SU-DHL-6 (cell line): ENCODE results near the gene XPNPEP2.

Source experiments
- H2AFZ ChIP-seq: fragments of 200-600 bp; sonication (generic); 2 replicates; pipeline ENCODE4 v1.6.1; 2014; ENCODE audit warnings: low read depth, mild to moderate bottlenecking, moderate library complexity, mixed read lengths, antibody characterized with exemption, low read length; ENCODE audit not compliant: severe bottlenecking
- H3F3A ChIP-seq: fragments of 200-600 bp; shearing (Covaris generic); 2 replicates; pipeline ENCODE4 v1.6.0; 2016; ENCODE audit warnings: antibody characterized with exemption, mild to moderate bottlenecking; ENCODE audit not compliant: insufficient read depth
- H3K27ac ChIP-seq: fragments of 200-600 bp; sonication (generic); 2 replicates; pipeline ENCODE4 v1.5.1; 2016; ENCODE audit warnings: low read depth, mild to moderate bottlenecking, low read length, moderate library complexity, mixed read lengths
- H3K27me3 ChIP-seq: fragments of 200-600 bp; sonication (generic), shearing (Covaris generic); 2 replicates; pipeline ENCODE4 v1.6.0; 2014; ENCODE audit warnings: mild to moderate bottlenecking, low read length
- H3K36me3 ChIP-seq: fragments of 200-600 bp; sonication (generic); 2 replicates; pipeline ENCODE4 v1.6.1; 2014; ENCODE audit warnings: mild to moderate bottlenecking, low read length, mixed read lengths
- H3K4me2 ChIP-seq: fragments of 300-600, 200-600 bp; shearing (Covaris generic), sonication (generic); 2 replicates; pipeline ENCODE4 v1.6.0; 2014; ENCODE audit warnings: low read length, low read depth, mild to moderate bottlenecking; ENCODE audit not compliant: poor library complexity, severe bottlenecking
- H3K4me3 ChIP-seq: fragments of 200-600 bp; sonication (generic); 2 replicates; pipeline ENCODE4 v1.5.1; 2014; ENCODE audit warnings: antibody characterized with exemption, low read length, mild to moderate bottlenecking, mixed read lengths; ENCODE audit not compliant: insufficient read depth, poor library complexity, severe bottlenecking
- H3K79me2 ChIP-seq: fragments of 200-600 bp; sonication (generic); 2 replicates; pipeline ENCODE4 v1.6.1; 2014; ENCODE audit warnings: mild to moderate bottlenecking, low read length, moderate library complexity; ENCODE audit not compliant: insufficient read depth
- H3K9ac ChIP-seq: fragments of 200-600 bp; sonication (generic); 2 replicates; pipeline ENCODE4 v1.7.0; 2014; ENCODE audit warnings: mild to moderate bottlenecking, low read length
- H3K9me2 ChIP-seq: fragments of 200-600 bp; sonication (generic); replicated peaks from 2 replicates; pipeline ENCODE4 v1.6.1; 2014; ENCODE audit warnings: low read length; ENCODE audit not compliant: insufficient read depth
- H3K9me3 ChIP-seq: fragments of 200-600 bp; sonication (generic); 2 replicates; pipeline ENCODE4 v1.6.1; 2014; ENCODE audit warnings: low read length, mixed read lengths; ENCODE audit not compliant: insufficient read depth
- H4K20me1 ChIP-seq: fragments of 200-600 bp; sonication (generic); 2 replicates; pipeline ENCODE4 v1.6.1; 2014; ENCODE audit warnings: low read depth, mild to moderate bottlenecking, antibody characterized with exemption, low read length, moderate library complexity, mixed read lengths
- EZH2phosphoT487 ChIP-seq: fragments of 200-600 bp; sonication (generic), shearing (Covaris generic); conservative IDR thresholded peaks from 2 replicates; pipeline ENCODE4 v1.6.1; 2018; ENCODE audit warnings: mild to moderate bottlenecking, antibody characterized with exemption, low read length, moderate library complexity, mixed read lengths
- TF ChIP-seq, protein P1 (sequence below): fragments of 200-600 bp; sonication (generic); IDR thresholded peaks from one replicate; pipeline ENCODE4 v1.5.1; 2017; ENCODE audit warnings: antibody characterized with exemption, mild to moderate bottlenecking, low read length, moderate library complexity; ENCODE audit not compliant: insufficient read depth, poor library complexity, severe bottlenecking

The XPNPEP2 gene

DNA sequence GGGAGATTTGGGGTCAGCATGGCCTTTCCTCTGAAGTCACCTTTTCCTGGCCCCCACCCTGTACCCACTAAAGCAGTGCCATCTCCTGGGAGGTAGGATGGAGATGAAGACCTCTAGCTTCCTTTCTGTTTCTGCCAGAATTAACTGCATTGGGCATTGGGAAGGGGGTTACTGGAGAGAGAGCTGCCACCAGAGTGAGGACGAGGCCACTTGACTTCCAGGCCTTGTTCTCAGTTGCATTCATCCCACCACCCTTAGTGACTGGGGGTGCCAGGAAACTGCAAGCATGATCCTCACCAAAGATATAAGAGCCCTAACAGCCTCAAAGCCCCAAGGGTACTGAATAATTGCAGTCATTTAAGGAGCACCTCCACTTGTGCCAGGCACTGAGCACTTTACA lies 56.8 kb downstream of the XPNPEP2 start:
- Histone ChIP-seq H3F3A (peaks cover 35% of the 10 kb centered on the region), H4K20me1 (no peaks in the 10 kb centered on the region), H3K4me2 (no peak overlapping the region), H3K9ac (no peak overlapping the region), H3K9me2 (no peaks in the 10 kb centered on the region), H2AFZ (no peak overlapping the region), H3K27me3 (no peaks in the 10 kb centered on the region), H3K36me3 (no peaks in the 10 kb centered on the region), H3K79me2 (no peaks in the 10 kb centered on the region), H3K9me3 (no peaks in the 10 kb centered on the region), H3K27ac (no peak overlapping the region), H3K4me3 (no peak overlapping the region)
- TF ChIP-seq, protein P1, sequence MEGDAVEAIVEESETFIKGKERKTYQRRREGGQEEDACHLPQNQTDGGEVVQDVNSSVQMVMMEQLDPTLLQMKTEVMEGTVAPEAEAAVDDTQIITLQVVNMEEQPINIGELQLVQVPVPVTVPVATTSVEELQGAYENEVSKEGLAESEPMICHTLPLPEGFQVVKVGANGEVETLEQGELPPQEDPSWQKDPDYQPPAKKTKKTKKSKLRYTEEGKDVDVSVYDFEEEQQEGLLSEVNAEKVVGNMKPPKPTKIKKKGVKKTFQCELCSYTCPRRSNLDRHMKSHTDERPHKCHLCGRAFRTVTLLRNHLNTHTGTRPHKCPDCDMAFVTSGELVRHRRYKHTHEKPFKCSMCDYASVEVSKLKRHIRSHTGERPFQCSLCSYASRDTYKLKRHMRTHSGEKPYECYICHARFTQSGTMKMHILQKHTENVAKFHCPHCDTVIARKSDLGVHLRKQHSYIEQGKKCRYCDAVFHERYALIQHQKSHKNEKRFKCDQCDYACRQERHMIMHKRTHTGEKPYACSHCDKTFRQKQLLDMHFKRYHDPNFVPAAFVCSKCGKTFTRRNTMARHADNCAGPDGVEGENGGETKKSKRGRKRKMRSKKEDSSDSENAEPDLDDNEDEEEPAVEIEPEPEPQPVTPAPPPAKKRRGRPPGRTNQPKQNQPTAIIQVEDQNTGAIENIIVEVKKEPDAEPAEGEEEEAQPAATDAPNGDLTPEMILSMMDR = no peak
- no peak for TF ChIP-seq EZH2phosphoT487

DNA sequence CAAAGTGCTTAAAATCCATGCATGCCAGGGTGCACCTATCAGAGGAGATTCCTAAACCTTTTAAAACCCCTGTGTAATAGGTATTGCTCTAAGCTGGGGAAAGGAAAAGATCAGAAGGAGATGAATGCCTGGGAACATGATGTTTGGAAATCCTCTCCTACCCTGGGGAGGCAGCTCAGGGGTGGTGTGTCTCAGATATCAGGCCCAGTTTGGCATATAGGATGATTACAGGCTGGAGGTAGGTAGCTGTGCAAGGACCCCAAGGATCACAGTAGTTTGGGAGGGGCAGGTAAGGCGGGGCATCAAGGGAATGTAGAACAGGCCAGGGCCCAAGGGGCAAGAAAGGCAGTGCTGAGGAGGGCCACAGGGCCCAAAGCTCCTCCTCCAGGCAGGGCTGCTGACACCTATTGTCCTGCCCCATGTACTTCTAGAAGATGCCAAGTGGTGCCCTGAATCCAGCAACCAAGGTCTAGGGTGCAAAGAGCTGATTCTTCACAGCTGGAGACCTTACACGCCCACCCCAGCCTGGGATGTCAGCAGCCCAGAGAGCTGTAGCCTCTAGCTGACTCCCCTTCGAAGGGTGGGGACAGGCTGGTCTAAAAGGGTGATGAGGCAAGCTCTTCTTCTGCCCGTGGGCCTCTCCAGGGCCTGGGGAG lies 58.6 kb downstream of the XPNPEP2 start:
- Histone ChIP-seq H3K27me3 (no peaks in the 10 kb centered on the region), H3K27ac (no peak overlapping the region), H3K9me3 (no peaks in the 10 kb centered on the region), H4K20me1 (no peaks in the 10 kb centered on the region), H3K36me3 (no peaks in the 10 kb centered on the region), H3K9ac (no peak overlapping the region), H3K9me2 (no peaks in the 10 kb centered on the region), H3K4me3 (no peak overlapping the region), H3F3A (peaks cover 35% of the 10 kb centered on the region), H3K79me2 (no peaks in the 10 kb centered on the region), H2AFZ (no peak overlapping the region), H3K4me2 (no peak overlapping the region)
- TF ChIP-seq, protein P1 = no peak
- no peak for TF ChIP-seq EZH2phosphoT487

DNA sequence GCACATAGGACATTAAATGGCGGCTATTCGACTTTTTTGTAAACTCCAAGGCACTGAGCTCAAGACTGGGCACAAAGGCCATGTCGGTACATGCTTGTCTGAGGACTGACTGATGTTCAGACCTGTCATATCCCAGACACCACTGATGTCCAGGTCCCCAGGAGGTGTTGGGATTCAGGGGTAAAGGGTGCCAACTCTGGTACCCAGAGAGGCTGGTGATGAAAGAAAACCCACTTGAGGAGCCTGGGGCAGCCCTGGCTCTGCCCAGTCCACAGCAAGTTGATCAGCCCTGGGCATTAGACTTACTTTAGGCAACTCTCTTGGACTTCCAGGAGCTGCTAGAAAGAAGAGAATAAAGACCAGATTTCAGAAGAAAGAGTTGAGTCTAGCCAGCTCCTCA lies 59.7 kb downstream of the XPNPEP2 start:
- Histone ChIP-seq H2AFZ (no peak overlapping the region), H3K36me3 (no peaks in the 10 kb centered on the region), H3K4me2 (no peak overlapping the region), H3K9ac (no peak overlapping the region), H3K27me3 (no peaks in the 10 kb centered on the region), H3K27ac (no peak overlapping the region), H3K9me3 (no peaks in the 10 kb centered on the region), H3K9me2 (no peaks in the 10 kb centered on the region), H4K20me1 (no peaks in the 10 kb centered on the region), H3F3A (peaks cover 35% of the 10 kb centered on the region), H3K79me2 (no peaks in the 10 kb centered on the region), H3K4me3 (no peak overlapping the region)
- no peak for TF ChIP-seq EZH2phosphoT487
- TF ChIP-seq, protein P1 = no peak
